Activated naive CD4-positive, alpha-beta T cell treated with anti-CD3 and anti-CD28 coated beads, Interleukin-2, amount 10 ng/mL, durations not matched to agents 7 days and 5 days (primary cell): ENCODE data around the gene ANAPC15.
"Not testable (repeated sequence)": the region's sequence is repeated elsewhere in the genome, so short reads cannot be mapped to it uniquely, and the experiment has no call there.

Experiments
- CTCF ChIA-PET: fragments of 350-600 bp; sonication (Branson Sonifier 250); formaldehyde crosslinking; loops from one replicate; lab custom pipeline; 2021; ENCODE audit warnings: antibody characterized with exemption; lab: Charles Lee
- DNase-seq: peaks from one replicate; pipeline ENCODE4 v3.0.0-alpha.2; 2020
- H3K27ac Mint-ChIP-seq: one replicate; pipeline ENCODE4 v1.8.0; 2021; ENCODE audit warnings: mild to moderate bottlenecking, moderate library complexity, mixed read lengths
- H3K27me3 Mint-ChIP-seq: one replicate; pipeline ENCODE4 v1.8.0; 2021; ENCODE audit warnings: mild to moderate bottlenecking, mixed read lengths
- H3K36me3 Mint-ChIP-seq: one replicate; pipeline ENCODE4 v1.8.0; 2021; ENCODE audit warnings: mixed read lengths
- H3K4me1 Mint-ChIP-seq: one replicate; pipeline ENCODE4 v1.8.0; 2021; ENCODE audit warnings: mixed read lengths
- H3K4me3 Mint-ChIP-seq: one replicate; pipeline ENCODE4 v1.8.0; 2021; ENCODE audit warnings: mild to moderate bottlenecking, moderate library complexity, mixed read lengths
- H3K9me3 Mint-ChIP-seq: one replicate; pipeline ENCODE4 v1.8.0; 2021; ENCODE audit warnings: mixed read lengths

Gene ANAPC15

DNA sequence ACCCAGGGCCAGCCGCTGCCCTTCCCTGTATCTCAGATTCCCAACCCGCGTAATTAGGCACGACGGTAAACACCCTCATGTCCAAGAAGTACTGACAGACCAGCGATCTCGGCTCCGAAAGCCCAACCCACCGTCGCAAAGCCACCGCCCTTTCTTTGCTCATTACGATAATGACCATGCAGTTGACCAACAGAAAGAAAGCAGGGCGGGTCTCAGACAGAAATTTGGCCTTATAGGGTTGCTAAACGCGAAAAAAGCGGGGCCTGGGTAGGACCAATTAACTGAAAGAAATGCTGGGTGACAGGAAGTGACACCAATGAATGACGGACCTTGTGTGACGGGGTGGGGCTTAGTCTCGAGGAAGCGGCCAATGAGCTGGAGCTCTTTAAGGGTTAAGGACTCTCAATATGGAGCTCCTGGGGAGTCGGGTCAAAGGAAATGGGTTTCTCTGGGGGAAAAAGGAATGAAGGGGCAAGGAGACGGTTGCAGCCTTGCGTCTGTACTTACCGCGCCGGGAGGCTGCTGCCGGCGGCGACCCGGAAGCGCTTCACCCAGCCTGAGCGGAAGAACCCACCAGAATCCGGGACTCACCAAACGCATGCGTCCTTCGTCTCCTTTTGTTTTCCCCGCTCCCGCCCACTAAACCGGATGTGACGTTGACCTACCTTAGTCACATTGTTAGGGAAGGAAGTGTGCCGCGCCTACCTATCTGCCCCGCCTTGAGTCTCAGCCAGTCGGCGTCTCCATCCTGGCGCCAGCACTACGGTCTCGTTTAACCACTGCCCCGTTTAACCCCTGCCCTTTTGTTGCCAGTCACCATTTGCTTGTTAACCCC lies at the start of gene ANAPC15:
Gene ANAPC15 (minus strand): TSS at position 553 of the 835 bp plus-strand sequence. CDS start 1,419 bp downstream, outside the sequence.
- Mint-ChIP-seq H3K4me1 (peaks cover 24% of the 10 kb centered on the region), H3K27ac (peak within 1 kb of the TSS; percentile 99), H3K36me3 (peaks cover 20% of the 10 kb centered on the region), H3K9me3 (no peaks in the 10 kb centered on the region), H3K27me3 (peaks cover 4% of the 10 kb centered on the region), H3K4me3 (peak within 1 kb of the TSS; percentile 90)
- CTCF ChIA-PET: interaction anchor here (0.8 to 1.0 kb wide), 2 partner anchors 31 to 33 kb away, joined by 3 read pairs; no protein-coding TSS in a partner anchor
- peak; percentile 100 for DNase-seq

DNA sequence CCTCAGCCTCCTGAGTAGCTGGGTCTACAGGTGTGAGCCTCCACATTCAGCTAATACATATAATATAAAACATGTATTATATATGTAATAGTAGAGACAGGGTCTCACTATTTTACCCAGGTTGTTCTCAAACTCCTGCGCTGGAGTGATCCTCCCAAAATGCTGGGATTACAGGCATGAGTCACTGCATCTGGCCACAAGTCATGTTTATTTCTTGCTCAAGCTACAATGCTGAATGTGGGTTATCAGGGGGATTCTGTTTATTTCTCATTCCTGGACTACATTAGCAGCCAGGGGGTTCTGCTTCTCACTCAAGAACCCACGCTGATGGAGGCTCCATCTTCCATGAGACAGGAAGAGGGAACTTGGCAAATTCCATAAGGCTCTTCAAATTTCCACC lies 47.8 kb upstream of the ANAPC15 start:
- no peak overlapping the region for H3K4me3 Mint-ChIP-seq
- peaks cover 32% of the 10 kb centered on the region for H3K27me3 Mint-ChIP-seq
- no peaks in the 10 kb centered on the region for H3K4me1 Mint-ChIP-seq
- CTCF ChIA-PET: interaction anchor here (2.5 to 2.7 kb wide), 2 partner anchors 16 to 23 kb away, joined by 8 to 10 read pairs; no protein-coding TSS in a partner anchor
- H3K9me3 Mint-ChIP-seq: no peaks in the 10 kb centered on the region
- DNase-seq: no peak
- no peak overlapping the region for H3K27ac Mint-ChIP-seq
- no peaks in the 10 kb centered on the region for H3K36me3 Mint-ChIP-seq

DNA sequence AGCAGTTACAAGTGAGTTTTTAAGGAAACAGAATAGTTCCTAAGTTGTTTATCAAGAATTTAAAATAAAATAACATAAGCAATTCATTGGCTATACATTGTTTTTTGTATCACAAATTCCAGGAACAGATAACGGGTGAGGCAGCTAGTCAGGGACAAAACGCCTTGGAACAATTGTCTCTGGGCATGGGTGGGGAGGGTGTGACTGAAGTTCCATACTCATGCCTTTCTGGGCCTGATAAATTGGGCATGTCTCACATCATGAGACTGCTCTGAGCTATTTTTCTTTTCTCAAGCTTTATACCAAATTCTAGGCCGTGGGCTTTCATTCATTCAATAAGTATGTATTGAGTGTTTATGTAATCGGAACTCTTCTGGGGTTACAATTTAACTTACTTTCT lies 44.6 kb upstream of the ANAPC15 start:
- no peaks in the 10 kb centered on the region for H3K4me1 Mint-ChIP-seq
- H3K27ac Mint-ChIP-seq: no peak overlapping the region

DNA sequence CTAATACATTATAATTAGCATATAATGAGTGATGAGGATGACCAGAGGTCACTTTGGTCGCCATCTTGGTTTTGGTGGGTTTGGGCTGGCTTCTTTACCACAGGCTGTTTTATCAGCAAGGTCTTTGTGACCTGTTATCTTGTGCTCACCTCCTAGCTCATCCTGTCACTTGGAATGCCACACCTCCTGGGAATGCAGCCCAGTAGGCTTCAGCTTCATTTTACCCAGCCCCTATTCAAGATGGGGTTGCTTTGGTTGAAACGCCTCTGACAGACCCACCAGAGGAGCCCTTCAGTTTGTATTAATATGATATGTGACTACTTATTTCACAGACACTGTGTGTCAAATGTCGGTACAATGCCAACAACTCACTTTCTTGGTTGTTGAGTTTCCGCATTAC lies 43.3 kb upstream of the ANAPC15 start:
- Mint-ChIP-seq H3K4me3 (no peak overlapping the region), H3K9me3 (no peaks in the 10 kb centered on the region), H3K4me1 (no peaks in the 10 kb centered on the region), H3K27me3 (peaks cover 21% of the 10 kb centered on the region), H3K27ac (no peak overlapping the region), H3K36me3 (no peaks in the 10 kb centered on the region)
- no peak for DNase-seq
- CTCF ChIA-PET: interaction anchor here (0.9 to 2.4 kb wide), 2 partner anchors 12 to 131 kb away, joined by 3 to 11 read pairs; no protein-coding TSS in a partner anchor

More for the DNA sequence above, 44.6 kb upstream of the ANAPC15 start:
- Mint-ChIP-seq H3K36me3 (no peaks in the 10 kb centered on the region), H3K27me3 (peaks cover 19% of the 10 kb centered on the region), H3K9me3 (no peaks in the 10 kb centered on the region), H3K4me3 (no peak overlapping the region)
- DNase-seq: no peak
- CTCF ChIA-PET: interaction anchor here (2.4 kb wide), 1 partner anchor 13 kb away, joined by 11 read pairs; no protein-coding TSS in a partner anchor

DNA sequence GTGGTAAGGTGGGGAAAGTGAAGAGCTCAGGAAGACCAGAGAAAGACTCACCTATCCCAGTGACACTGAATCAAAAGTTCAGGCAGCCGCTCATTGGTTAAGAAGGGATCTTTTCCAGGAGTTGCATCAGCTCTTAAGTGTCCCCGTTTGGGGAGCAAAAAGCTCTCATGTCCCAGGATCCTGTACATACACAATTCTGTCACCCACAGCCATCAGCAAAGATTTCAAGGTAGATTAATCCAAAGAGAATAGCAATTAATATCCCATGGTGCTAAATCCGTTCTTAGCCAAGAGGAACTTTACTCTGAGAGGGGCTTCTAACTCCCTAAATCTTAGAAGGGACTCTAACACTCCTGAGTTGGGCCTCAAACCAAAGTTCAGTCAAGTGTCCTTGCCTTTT lies 42.3 kb upstream of the ANAPC15 start:
- Mint-ChIP-seq H3K27ac (no peak overlapping the region), H3K36me3 (no peaks in the 10 kb centered on the region), H3K4me3 (no peak overlapping the region), H3K4me1 (no peaks in the 10 kb centered on the region), H3K27me3 (peaks cover 22% of the 10 kb centered on the region), H3K9me3 (no peaks in the 10 kb centered on the region)
- CTCF ChIA-PET: interaction anchor here (2.4 kb wide), 1 partner anchor 10 kb away, joined by 12 read pairs; no protein-coding TSS in a partner anchor
- no peak for DNase-seq

DNA sequence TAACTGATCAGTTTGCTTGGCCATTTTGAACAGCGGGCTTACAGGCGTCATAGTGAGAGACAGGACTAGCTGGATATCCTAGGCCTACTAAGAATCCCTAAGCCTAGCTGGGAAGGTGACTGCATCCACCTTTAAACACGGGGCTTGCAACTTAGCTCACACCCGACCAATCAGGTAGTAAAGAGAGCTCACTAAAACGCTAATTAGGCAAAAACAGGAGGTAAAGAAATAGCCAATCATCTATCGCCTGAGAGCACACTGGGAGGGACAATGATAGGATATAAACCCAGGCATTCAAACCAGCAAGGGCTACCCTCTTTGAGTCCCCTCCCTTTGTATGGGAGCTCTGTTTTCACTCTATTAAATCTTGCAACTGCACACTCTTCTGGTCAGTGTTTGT lies 41.4 kb upstream of the ANAPC15 start:
- not testable (repeated sequence) for H3K4me1 Mint-ChIP-seq, H3K9me3 Mint-ChIP-seq, DNase-seq, H3K27ac Mint-ChIP-seq, H3K36me3 Mint-ChIP-seq, H3K4me3 Mint-ChIP-seq
- CTCF ChIA-PET: interaction anchor here (1.3 to 2.4 kb wide), 2 partner anchors 9 to 25 kb away, joined by 3 to 12 read pairs; no protein-coding TSS in a partner anchor
- peaks cover 20% of the 10 kb centered on the region for H3K27me3 Mint-ChIP-seq

DNA sequence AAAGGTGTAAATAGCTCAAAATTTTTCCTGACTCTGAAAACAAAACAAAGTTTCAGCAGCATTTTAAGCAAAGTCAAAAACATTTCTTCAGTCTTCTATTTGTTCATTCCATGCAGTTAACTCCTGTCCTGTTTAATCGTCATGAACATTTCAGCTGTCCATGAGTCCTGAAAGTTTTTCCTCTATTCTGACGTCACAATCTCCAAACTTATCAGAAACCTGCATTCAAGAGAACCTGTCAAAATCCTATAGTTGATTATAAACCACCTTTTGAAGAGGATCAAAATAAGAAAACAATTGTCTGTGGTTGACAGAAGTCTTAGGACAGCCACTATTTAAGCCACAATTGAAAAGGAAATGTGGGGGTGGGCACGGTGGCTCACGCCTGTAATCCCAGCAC lies 38.4 kb upstream of the ANAPC15 start:
- CTCF ChIA-PET: interaction anchor here (0.7 to 1.0 kb wide), 2 partner anchors 156 to 176 kb away, joined by 3 to 4 read pairs; no protein-coding TSS in a partner anchor
- no peak overlapping the region for H3K4me3 Mint-ChIP-seq
- H3K9me3 Mint-ChIP-seq: no peaks in the 10 kb centered on the region
- H3K27ac Mint-ChIP-seq: no peak overlapping the region
- H3K27me3 Mint-ChIP-seq: peaks cover 18% of the 10 kb centered on the region
- no peaks in the 10 kb centered on the region for H3K4me1 Mint-ChIP-seq
- DNase-seq: no peak
- no peaks in the 10 kb centered on the region for H3K36me3 Mint-ChIP-seq

DNA sequence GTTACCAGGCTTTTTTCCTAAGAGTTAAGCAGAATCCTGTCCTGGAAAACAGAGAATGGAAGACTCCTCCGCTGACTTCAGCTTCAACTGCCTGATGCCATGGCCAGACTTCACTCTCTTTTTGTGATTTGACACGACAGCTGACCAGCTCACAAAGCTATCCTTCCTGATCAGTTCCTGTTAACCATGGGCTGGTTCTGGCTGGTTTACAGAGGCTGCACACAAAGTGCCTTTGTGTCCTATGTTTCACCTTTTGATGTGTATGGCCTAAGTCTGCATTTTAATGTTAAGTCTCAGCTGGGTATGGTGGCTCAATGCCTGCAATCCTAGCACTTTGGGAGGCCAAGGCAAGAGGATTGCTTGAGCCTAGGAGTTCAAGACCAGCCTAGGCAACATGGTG lies 34.1 kb upstream of the ANAPC15 start:
- H3K4me1 Mint-ChIP-seq: no peaks in the 10 kb centered on the region
- no peak for DNase-seq
- H3K36me3 Mint-ChIP-seq: no peaks in the 10 kb centered on the region
- H3K4me3 Mint-ChIP-seq: no peak overlapping the region
- CTCF ChIA-PET: interaction anchor here (0.7 to 4.3 kb wide), 7 partner anchors 12 to 284 kb away, joined by 3 to 26 read pairs (median 4); no protein-coding TSS in a partner anchor
- no peak overlapping the region for H3K27ac Mint-ChIP-seq
- H3K9me3 Mint-ChIP-seq: no peaks in the 10 kb centered on the region
- peaks cover 34% of the 10 kb centered on the region for H3K27me3 Mint-ChIP-seq

DNA sequence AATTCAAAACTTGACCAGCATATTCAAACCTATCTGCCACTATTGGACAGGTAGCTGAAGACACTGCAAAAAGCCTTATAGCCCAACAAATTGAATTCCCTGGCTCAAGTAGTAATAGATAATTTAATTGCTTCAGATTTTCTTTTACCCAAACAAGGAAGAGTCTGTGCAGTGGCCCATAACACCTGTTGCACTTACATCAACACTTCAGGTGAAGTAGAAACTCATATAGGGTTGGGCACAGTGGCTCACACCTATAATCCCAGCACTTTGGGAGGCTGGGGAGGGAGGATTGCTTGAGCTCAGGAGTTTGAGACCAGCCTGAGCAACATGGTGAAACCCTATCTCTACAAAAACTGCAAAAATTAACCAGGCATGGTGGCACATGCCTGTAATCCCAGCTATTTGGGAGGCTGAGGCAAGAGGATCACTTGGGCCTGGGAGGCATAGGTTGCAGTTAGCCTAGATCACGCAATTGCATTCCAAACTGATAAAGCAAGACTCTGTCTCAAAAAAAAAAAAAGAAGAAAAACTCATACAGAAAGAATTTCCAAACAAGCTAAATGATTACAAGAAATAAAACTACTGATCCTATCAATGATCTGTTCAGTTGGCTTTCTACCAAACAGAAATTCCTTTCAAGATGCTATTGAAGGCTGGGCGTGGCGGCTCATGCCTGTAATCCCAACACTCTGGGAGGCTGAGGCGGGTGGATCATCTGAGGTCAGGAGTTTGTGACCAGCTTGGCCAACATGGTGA lies 32.5 kb upstream of the ANAPC15 start:
- H3K36me3 Mint-ChIP-seq: no peaks in the 10 kb centered on the region
- no peak overlapping the region for H3K4me3 Mint-ChIP-seq
- DNase-seq: no peak
- H3K9me3 Mint-ChIP-seq: no peaks in the 10 kb centered on the region
- CTCF ChIA-PET: interaction anchor here (1.0 to 4.3 kb wide), 25 partner anchors 9 to 390 kb away, joined by 3 to 64 read pairs (median 5); no protein-coding TSS in a partner anchor
- no peaks in the 10 kb centered on the region for H3K4me1 Mint-ChIP-seq
- H3K27me3 Mint-ChIP-seq: peaks cover 33% of the 10 kb centered on the region
- no peak overlapping the region for H3K27ac Mint-ChIP-seq

DNA sequence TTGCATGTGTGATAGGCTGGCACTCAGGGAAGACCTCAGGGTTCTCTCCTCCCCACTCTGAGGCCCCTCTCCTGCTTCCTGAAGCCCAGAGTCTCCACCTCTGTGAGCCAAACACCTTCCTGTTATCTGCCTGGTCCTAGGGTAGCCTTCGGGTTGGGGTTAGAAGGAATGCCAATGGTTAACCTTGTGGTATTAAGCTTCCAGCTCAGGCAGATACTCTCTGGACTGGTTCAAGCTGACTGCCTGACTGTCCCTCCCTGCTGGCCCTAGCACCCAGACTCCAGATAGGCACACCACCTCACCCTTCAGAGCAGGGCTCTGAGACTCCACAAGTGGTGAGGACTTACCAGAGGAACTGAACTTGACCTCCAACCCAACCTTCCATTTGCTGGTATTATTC lies 30.0 kb upstream of the ANAPC15 start:
- not testable (repeated sequence) for H3K4me3 Mint-ChIP-seq
- peaks cover 32% of the 10 kb centered on the region for H3K27me3 Mint-ChIP-seq
- CTCF ChIA-PET: interaction anchor here (1.3 to 4.3 kb wide), 5 partner anchors 13 to 287 kb away, joined by 3 to 64 read pairs (median 21); no protein-coding TSS in a partner anchor

DNA sequence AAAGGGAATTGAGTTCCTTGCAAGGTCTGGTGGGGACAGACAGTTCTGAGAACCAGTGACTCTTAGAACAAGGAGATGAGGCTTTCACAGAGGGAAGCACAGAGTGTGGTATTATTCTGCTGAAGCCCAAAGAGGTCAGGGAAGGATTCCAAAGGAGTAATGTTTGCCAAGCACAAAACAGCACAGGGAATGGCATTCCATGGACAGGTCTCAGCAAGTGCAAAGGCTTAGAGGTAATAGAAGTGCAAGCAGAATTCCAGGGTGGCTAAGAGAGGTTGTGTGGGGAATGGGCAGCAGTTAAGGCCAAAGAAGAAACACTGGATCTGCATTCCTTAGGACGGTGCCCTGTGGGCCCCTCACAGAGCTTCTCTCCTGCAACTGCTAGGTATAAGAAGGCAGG lies 29.6 kb upstream of the ANAPC15 start:
- not testable (repeated sequence) for H3K36me3 Mint-ChIP-seq, H3K4me1 Mint-ChIP-seq, DNase-seq, H3K9me3 Mint-ChIP-seq, H3K27ac Mint-ChIP-seq, H3K4me3 Mint-ChIP-seq
- H3K27me3 Mint-ChIP-seq: peaks cover 32% of the 10 kb centered on the region
- CTCF ChIA-PET: interaction anchor here (0.8 to 3.8 kb wide), 3 partner anchors 55 to 163 kb away, joined by 3 to 64 read pairs (median 3); no protein-coding TSS in a partner anchor

More for the DNA sequence above, 30.0 kb upstream of the ANAPC15 start:
- not testable (repeated sequence) for H3K9me3 Mint-ChIP-seq, H3K27ac Mint-ChIP-seq, H3K36me3 Mint-ChIP-seq, DNase-seq, H3K4me1 Mint-ChIP-seq

DNA sequence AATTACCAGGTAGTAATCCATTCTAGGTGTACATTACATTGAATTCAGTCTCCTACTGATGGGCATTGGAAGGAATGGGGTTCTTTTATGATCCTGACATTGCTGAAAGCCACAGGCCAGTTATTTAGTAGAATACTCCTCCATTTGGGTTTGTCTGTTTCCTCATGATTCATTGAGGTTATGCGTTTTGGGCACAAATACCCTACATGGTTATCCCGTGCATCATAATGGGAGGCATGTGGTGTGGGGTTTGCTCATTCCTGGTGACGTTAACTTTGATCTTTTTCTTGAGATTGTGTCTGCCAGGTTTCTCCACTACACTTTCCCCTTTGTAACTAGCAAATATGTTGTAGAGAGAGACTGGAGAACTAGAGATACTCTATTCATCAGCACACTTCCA lies 28.6 kb upstream of the ANAPC15 start:
- DNase-seq: no peak
- H3K36me3 Mint-ChIP-seq: no peaks in the 10 kb centered on the region
- no peaks in the 10 kb centered on the region for H3K9me3 Mint-ChIP-seq
- H3K27me3 Mint-ChIP-seq: peaks cover 25% of the 10 kb centered on the region
- no peak overlapping the region for H3K27ac Mint-ChIP-seq
- no peaks in the 10 kb centered on the region for H3K4me1 Mint-ChIP-seq
- CTCF ChIA-PET: interaction anchor here (0.8 to 1.3 kb wide), 3 partner anchors 50 to 162 kb away, joined by 3 to 4 read pairs (median 3); no protein-coding TSS in a partner anchor
- no peak overlapping the region for H3K4me3 Mint-ChIP-seq

DNA sequence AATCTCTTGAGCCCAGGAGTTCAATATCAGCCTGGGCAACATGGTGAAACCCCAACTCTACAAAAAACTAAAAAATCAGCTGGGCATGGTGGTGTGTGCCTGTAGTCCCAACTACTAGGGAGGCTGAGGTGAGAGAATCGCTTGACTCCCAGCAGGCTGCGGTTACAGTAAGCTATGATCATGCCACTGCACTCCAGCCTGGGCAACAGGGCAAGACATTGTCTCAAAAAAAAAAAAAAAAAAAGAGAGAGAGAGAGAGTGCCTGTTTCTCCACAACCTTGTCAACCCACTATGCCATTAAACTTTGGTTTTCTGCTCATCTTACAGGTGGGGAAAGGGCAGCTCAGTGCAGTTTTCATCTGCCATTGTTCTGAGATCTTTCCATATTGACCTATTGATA lies 28.2 kb upstream of the ANAPC15 start:
- Mint-ChIP-seq H3K27ac (no peak overlapping the region), H3K4me1 (no peaks in the 10 kb centered on the region), H3K4me3 (no peak overlapping the region), H3K36me3 (no peaks in the 10 kb centered on the region), H3K9me3 (no peaks in the 10 kb centered on the region), H3K27me3 (peaks cover 25% of the 10 kb centered on the region)
- DNase-seq: no peak
- CTCF ChIA-PET: interaction anchor here (1.2 to 1.3 kb wide), 2 partner anchors 49 to 54 kb away, joined by 3 to 4 read pairs; no protein-coding TSS in a partner anchor

DNA sequence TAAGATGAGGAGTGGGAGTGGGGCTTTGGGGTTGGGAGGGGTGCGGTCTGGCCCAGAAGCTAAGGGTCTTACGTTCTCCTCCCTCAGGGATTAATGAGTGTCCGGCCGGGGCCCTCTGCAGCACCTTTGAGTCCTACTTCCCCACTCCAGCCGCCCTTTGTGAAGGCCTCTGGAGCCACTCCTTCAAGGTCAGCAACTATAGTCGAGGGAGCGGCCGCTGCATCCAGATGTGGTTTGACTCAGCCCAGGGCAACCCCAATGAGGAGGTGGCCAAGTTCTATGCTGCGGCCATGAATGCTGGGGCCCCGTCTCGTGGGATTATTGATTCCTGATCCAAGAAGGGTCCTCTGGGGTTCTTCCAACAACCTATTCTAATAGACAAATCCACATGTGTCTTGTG lies 27.0 kb upstream of the ANAPC15 start:
- no peaks in the 10 kb centered on the region for H3K36me3 Mint-ChIP-seq
- peaks cover 25% of the 10 kb centered on the region for H3K27me3 Mint-ChIP-seq
- CTCF ChIA-PET: no interaction called here
- H3K4me1 Mint-ChIP-seq: no peaks in the 10 kb centered on the region
- no peak overlapping the region for H3K27ac Mint-ChIP-seq
- H3K4me3 Mint-ChIP-seq: no peak overlapping the region
- no peaks in the 10 kb centered on the region for H3K9me3 Mint-ChIP-seq
- DNase-seq: no peak
